ENCODE measurements around the gene KIFBP. TPM values are rescaled to one million over a fixed set of nuclear protein-coding genes. Genes with fewer than 3 reads are reported as not detected.

Gene KIFBP
- total RNA-seq, 2 experiments from 2014 or later = 4.2 TPM

GRCh38 chr10:69051303-69051702 is 62.7 kb downstream of the KIFBP start:
- Histone ChIP-seq H3K4me3 (ENCODE audit: low read length) (no peak overlapping the region), H3K27me3 (ENCODE audit: control insufficient read depth in 1 of 2, insufficient read depth in 2 of 2, low read length in 2 of 2) (no peaks in the 10 kb centered on the region), H3K9me3 (ENCODE audit: control insufficient read depth in 1 of 2, insufficient read depth in 1 of 2, low read length in 2 of 2) (no peaks in the 10 kb centered on the region), H3K36me3 (ENCODE audit: insufficient read depth, low read length) (no peaks in the 10 kb centered on the region), H3K4me1 (ENCODE audit: insufficient read depth, low read length) (peaks cover 30% of the 10 kb centered on the region), H3K27ac (ENCODE audit: low read depth in 1 of 2, low read length in 2 of 2) (no peak overlapping the region)
- TF ChIP-seq, protein P1, sequence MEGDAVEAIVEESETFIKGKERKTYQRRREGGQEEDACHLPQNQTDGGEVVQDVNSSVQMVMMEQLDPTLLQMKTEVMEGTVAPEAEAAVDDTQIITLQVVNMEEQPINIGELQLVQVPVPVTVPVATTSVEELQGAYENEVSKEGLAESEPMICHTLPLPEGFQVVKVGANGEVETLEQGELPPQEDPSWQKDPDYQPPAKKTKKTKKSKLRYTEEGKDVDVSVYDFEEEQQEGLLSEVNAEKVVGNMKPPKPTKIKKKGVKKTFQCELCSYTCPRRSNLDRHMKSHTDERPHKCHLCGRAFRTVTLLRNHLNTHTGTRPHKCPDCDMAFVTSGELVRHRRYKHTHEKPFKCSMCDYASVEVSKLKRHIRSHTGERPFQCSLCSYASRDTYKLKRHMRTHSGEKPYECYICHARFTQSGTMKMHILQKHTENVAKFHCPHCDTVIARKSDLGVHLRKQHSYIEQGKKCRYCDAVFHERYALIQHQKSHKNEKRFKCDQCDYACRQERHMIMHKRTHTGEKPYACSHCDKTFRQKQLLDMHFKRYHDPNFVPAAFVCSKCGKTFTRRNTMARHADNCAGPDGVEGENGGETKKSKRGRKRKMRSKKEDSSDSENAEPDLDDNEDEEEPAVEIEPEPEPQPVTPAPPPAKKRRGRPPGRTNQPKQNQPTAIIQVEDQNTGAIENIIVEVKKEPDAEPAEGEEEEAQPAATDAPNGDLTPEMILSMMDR (IDR thresholded peaks at IDR 0.05) = no peak
- ChIA-PET POLR2A (no interaction called here), CTCF (no interaction called here)
- ATAC-seq (ENCODE audit: poor library complexity) = peak; percentile 50
- H3K27me3 Mint-ChIP-seq = no peaks in the 10 kb centered on the region
- H3K4me3 Mint-ChIP-seq = no peak overlapping the region
- no peaks in the 10 kb centered on the region for H3K36me3 Mint-ChIP-seq (ENCODE audit: low read depth)
- H3K27ac Mint-ChIP-seq = peak overlapping the region; percentile 27
- intact Hi-C loops (cut with DNase I, micrococcal nuclease) = no loop called here
- H3K9me3 Mint-ChIP-seq = no peaks in the 10 kb centered on the region
- H3K4me1 Mint-ChIP-seq (ENCODE audit: low read depth) = peaks cover 38% of the 10 kb centered on the region
- peak in 3 of 14 experiments; percentile 39 to 64 (median 58) for DNase-seq

DNA sequence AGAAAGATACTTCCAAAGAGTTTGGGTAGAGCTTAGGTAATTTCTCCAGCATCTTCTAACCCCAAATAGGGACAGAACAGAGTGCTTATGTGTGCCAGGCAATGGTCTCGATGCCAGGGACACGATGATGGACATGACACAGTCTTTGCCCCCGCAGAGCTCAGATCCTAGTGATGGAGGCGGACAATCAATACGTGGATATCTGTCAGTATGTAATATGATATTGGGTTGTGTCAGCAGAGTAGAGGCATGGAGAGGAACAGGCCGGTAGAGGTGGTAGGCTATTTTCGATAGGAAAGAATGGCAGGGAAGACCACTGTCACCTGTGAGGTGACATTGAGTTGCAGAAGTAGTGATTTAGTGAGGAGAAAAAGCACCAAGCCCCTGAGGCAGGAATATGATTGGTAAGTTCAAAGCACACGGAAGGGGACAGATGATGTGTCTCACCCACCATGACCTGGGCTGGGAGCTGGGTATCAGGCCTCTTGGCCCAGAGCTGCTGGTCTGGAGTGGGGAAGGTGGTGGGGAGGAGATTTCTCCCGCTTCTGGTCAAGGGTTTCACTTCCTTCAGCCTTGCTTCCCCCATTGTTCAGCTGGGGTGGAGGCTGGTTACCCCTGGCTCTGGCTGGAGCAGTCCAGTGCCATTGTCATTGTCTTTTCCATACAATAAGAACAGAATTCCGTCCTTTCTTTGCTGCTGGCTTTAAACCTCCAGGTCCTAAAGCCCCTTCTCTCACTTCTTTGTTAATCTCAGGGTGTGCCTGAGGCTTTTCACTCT is 63.3 kb downstream of the KIFBP start:
- Mint-ChIP-seq H3K9me3 (no peaks in the 10 kb centered on the region), H3K4me3 (no peak overlapping the region), H3K27ac (peak overlapping the region; percentile 27), H3K4me1 (ENCODE audit: low read depth) (peaks cover 39% of the 10 kb centered on the region), H3K36me3 (ENCODE audit: low read depth) (no peaks in the 10 kb centered on the region), H3K27me3 (no peaks in the 10 kb centered on the region)
- Histone ChIP-seq H3K4me3 (ENCODE audit: low read length) (no peak overlapping the region), H3K36me3 (ENCODE audit: insufficient read depth, low read length) (no peaks in the 10 kb centered on the region), H3K4me1 (ENCODE audit: insufficient read depth, low read length) (peaks cover 32% of the 10 kb centered on the region), H3K9me3 (ENCODE audit: control insufficient read depth in 1 of 2, insufficient read depth in 1 of 2, low read length in 2 of 2) (no peaks in the 10 kb centered on the region), H3K27me3 (ENCODE audit: control insufficient read depth in 1 of 2, insufficient read depth in 2 of 2, low read length in 2 of 2) (no peaks in the 10 kb centered on the region), H3K27ac (ENCODE audit: low read depth in 1 of 2, low read length in 2 of 2) (no peak overlapping the region)
- DNase-seq (no peak), ATAC-seq (ENCODE audit: poor library complexity) (no peak)
- TF ChIP-seq, protein P1 (IDR thresholded peaks at IDR 0.05) = no peak
- intact Hi-C loops (cut with DNase I, micrococcal nuclease) = no loop called here
- ChIA-PET POLR2A (no interaction called here), CTCF (no interaction called here)

GRCh38 chr10:69052736-69053135 is 64.1 kb downstream of the KIFBP start:
- H3K27ac ChIP-seq (ENCODE audit: low read depth in 1 of 2, low read length in 2 of 2) = no peak overlapping the region
- H3K27me3 Mint-ChIP-seq = no peaks in the 10 kb centered on the region
- no peaks in the 10 kb centered on the region for H3K36me3 Mint-ChIP-seq (ENCODE audit: low read depth)
- intact Hi-C loops (cut with DNase I, micrococcal nuclease) = no loop called here
- peaks cover 47% of the 10 kb centered on the region for H3K4me1 Mint-ChIP-seq (ENCODE audit: low read depth)
- no peaks in the 10 kb centered on the region for H3K9me3 Mint-ChIP-seq
- no peaks in the 10 kb centered on the region for H3K27me3 ChIP-seq (ENCODE audit: control insufficient read depth in 1 of 2, insufficient read depth in 2 of 2, low read length in 2 of 2)
- peaks cover 35% of the 10 kb centered on the region for H3K4me1 ChIP-seq (ENCODE audit: insufficient read depth, low read length)
- TF ChIP-seq, protein P1 (IDR thresholded peaks at IDR 0.05) = no peak
- no peak overlapping the region for H3K27ac Mint-ChIP-seq
- H3K36me3 ChIP-seq (ENCODE audit: insufficient read depth, low read length) = no peaks in the 10 kb centered on the region
- no peak for DNase-seq
- H3K4me3 Mint-ChIP-seq = no peak overlapping the region
- ATAC-seq (ENCODE audit: poor library complexity) = no peak
- ChIA-PET CTCF (no interaction called here), POLR2A (no interaction called here)
- H3K9me3 ChIP-seq (ENCODE audit: control insufficient read depth in 1 of 2, insufficient read depth in 1 of 2, low read length in 2 of 2) = no peaks in the 10 kb centered on the region
- no peak overlapping the region for H3K4me3 ChIP-seq (ENCODE audit: low read length)
